Measurements from ENCODE around the gene UNC5A. TPM values are rescaled to one million over a fixed set of nuclear protein-coding genes. Genes with fewer than 3 reads are reported as not detected.

Gene UNC5A
- total RNA-seq (2014; rRNA removed; shearing (Covaris generic)) = 2.9 and 3.4 TPM in 2 replicates

- peak; percentile 31 for DNase-seq (ENCODE audit: low spot score)
Observed at GRCh38 chr5:176810081-176810597, at the start of gene UNC5A. TSS of gene UNC5A (plus strand) at chr5:176810559. CDS start at chr5:176810751, 192 bp downstream.

- no peak for DNase-seq (ENCODE audit: low spot score)
Observed at GRCh38 chr5:176761755-176762154, 48.6 kb upstream of the UNC5A start.

- DNase-seq (ENCODE audit: low spot score) = peak; percentile 80
Observed at GRCh38 chr5:176762489-176762888, 47.9 kb upstream of the UNC5A start.

GRCh38 chr5:176765687-176766086 is 44.7 kb upstream of the UNC5A start:
- DNase-seq (ENCODE audit: low spot score) = no peak

- no peak for DNase-seq (ENCODE audit: low spot score)
Observed at GRCh38 chr5:176768174-176768970, 42.0 kb upstream of the UNC5A start.

GRCh38 chr5:176769911-176770310 is 40.4 kb upstream of the UNC5A start:
- DNase-seq (ENCODE audit: low spot score) = no peak

- no peak for DNase-seq (ENCODE audit: low spot score)
Observed at GRCh38 chr5:176770431-176770830, 39.9 kb upstream of the UNC5A start.

GRCh38 chr5:176771102-176771845 is 39.1 kb upstream of the UNC5A start:
- DNase-seq (ENCODE audit: low spot score) = no peak

- no peak for DNase-seq (ENCODE audit: low spot score)
Observed at GRCh38 chr5:176772271-176773210, 37.8 kb upstream of the UNC5A start.

- no peak for DNase-seq (ENCODE audit: low spot score)
Observed at GRCh38 chr5:176773408-176774035, 36.8 kb upstream of the UNC5A start.

- DNase-seq (ENCODE audit: low spot score) = no peak
Observed at GRCh38 chr5:176774216-176775171, 35.9 kb upstream of the UNC5A start.

- peak; percentile 46 for DNase-seq (ENCODE audit: low spot score)
Observed at GRCh38 chr5:176775409-176775808, 35.0 kb upstream of the UNC5A start.

GRCh38 chr5:176776141-176776865 is 34.1 kb upstream of the UNC5A start:
- no peak for DNase-seq (ENCODE audit: low spot score)

- no peak for DNase-seq (ENCODE audit: low spot score)
Observed at GRCh38 chr5:176776916-176777315, 33.4 kb upstream of the UNC5A start.

- DNase-seq (ENCODE audit: low spot score) = no peak
Observed at GRCh38 chr5:176778921-176779465, 31.4 kb upstream of the UNC5A start.

GRCh38 chr5:176779537-176779936 is 30.8 kb upstream of the UNC5A start:
- DNase-seq (ENCODE audit: low spot score) = no peak

GRCh38 chr5:176780176-176781053 is 29.9 kb upstream of the UNC5A start:
- peak; percentile 41 for DNase-seq (ENCODE audit: low spot score)

- no peak for DNase-seq (ENCODE audit: low spot score)
Observed at GRCh38 chr5:176781054-176781375, 29.3 kb upstream of the UNC5A start.

Measured in A172 (cell line).